Panc1 (cell line): ENCODE results near the gene UGT1A3. TPM values are rescaled to one million over a fixed set of nuclear protein-coding genes. Genes with fewer than 3 reads are reported as not detected.

Experiments used
- ATAC-seq: fragments of 200-7000 bp; cut with Tn5 transposase; 2 replicates; pipeline ENCODE4 v1.9.1; 2020; ENCODE audit warnings: mild to moderate bottlenecking, moderate library complexity
- BruUV-seq: library from RNA; stranded (reverse); fragments of 400-500 nt; replicated peaks from 2 replicates; lab custom pipeline; 2021; lab: Mats Ljungman, UMichigan
- CTCF ChIA-PET: fragments of 300-600 bp; sonication (Branson Sonifier 250); formaldehyde crosslinking; loops from one replicate; lab custom pipeline; 2022; ENCODE audit warnings: antibody characterized with exemption; lab: Charles Lee
- POLR2A ChIA-PET: fragments of 300-600 bp; sonication (Branson Sonifier 250); formaldehyde crosslinking; loops from one replicate; lab custom pipeline; 2022; ENCODE audit warnings: antibody characterized with exemption; lab: Charles Lee
- DNase-seq: peaks from one replicate; pipeline ENCODE4 v3.0.0-alpha.2; 2010; ENCODE audit warnings: low read depth, low spot score
- H3K27ac ChIP-seq: 2 replicates; pipeline ENCODE4 v1.5.1; 2011; ENCODE audit warnings: mild to moderate bottlenecking, low read length, inconsistent platforms
- H3K27me3 ChIP-seq: fragments of 200-500 bp; sonication (Bioruptor generic); 2 replicates; pipeline ENCODE4 v1.6.0; 2014; ENCODE audit warnings: low read length, inconsistent platforms; ENCODE audit not compliant: control insufficient read depth, insufficient read depth
- H3K36me3 ChIP-seq: fragments of 200-500 bp; sonication (Bioruptor generic); 2 replicates; pipeline ENCODE4 v1.5.1; 2014; ENCODE audit warnings: inconsistent platforms, mild to moderate bottlenecking, low read length, moderate library complexity; ENCODE audit not compliant: control insufficient read depth, insufficient read depth
- H3K4me1 ChIP-seq: 2 replicates; pipeline ENCODE4 v1.5.1; 2011; ENCODE audit warnings: inconsistent platforms, mild to moderate bottlenecking, low read length, moderate library complexity; ENCODE audit not compliant: control insufficient read depth, insufficient read depth
- H3K4me3 ChIP-seq, 2 experiments: 2 replicates each; pipeline ENCODE4 v1.5.1; 2011 to 2012; ENCODE audit warnings: low read depth in 2 of 2, low read length in 2 of 2, mild to moderate bottlenecking in 2 of 2, inconsistent platforms in 1 of 2, moderate library complexity in 1 of 2
- H3K9me3 ChIP-seq: fragments of 200-500 bp; sonication (Bioruptor generic); 2 replicates; pipeline ENCODE4 v1.5.1; 2014; ENCODE audit warnings: low read depth, mild to moderate bottlenecking, inconsistent platforms, low read length, moderate library complexity; ENCODE audit not compliant: control insufficient read depth, insufficient read depth
- CTCF ChIP-seq: fragments of 450-650 bp; IDR thresholded peaks from 2 replicates; pipeline ENCODE4 v1.5.1; 2017; ENCODE audit warnings: mild to moderate bottlenecking
- POLR2AphosphoS5 ChIP-seq: IDR thresholded peaks from 2 replicates; pipeline ENCODE4 v1.6.1; 2012; ENCODE audit warnings: mild to moderate bottlenecking, low read depth, low read length, moderate library complexity
- REST ChIP-seq, 2 experiments: IDR thresholded peaks; 2 replicates each; pipeline ENCODE4 v1.6.1; 2011 to 2012; ENCODE audit warnings: low read depth in 2 of 2, control low read depth in 1 of 2, low read length in 1 of 2, mild to moderate bottlenecking in 1 of 2, moderate library complexity in 1 of 2; ENCODE audit not compliant: insufficient read depth in 1 of 2
- SIN3A ChIP-seq: IDR thresholded peaks from 2 replicates; pipeline ENCODE4 v1.6.1; 2012; ENCODE audit warnings: low read depth, mild to moderate bottlenecking, low read length, moderate library complexity, borderline replicate concordance; ENCODE audit not compliant: insufficient read depth
- TCF7L2 ChIP-seq: IDR thresholded peaks from 2 replicates; pipeline ENCODE4 v1.6.1; 2011; ENCODE audit warnings: mild to moderate bottlenecking, low read depth, low read length, inconsistent platforms
- in situ Hi-C: cut with HindIII; loops from 2 replicates; pipeline ENCODE4 v1.10.0; 2016; ENCODE audit warnings: low sequenced_read_pairs, low pct_unique_long_range_greater_than_20kb
- intact Hi-C: fragments of 100-400 bp; cut with micrococcal nuclease; formaldehyde crosslinking; loops from one replicate; pipeline ENCODE4 v1.10.0; 2022; ENCODE audit not compliant: unreplicated experiment
- total RNA-seq: library from RNA; stranded (reverse); gene quantifications from one replicate; pipeline ENCODE4 v1.2.1, GENCODE V29; 2021; ENCODE audit not compliant: unreplicated experiment

UGT1A3 gene
- total RNA-seq, 1 experiment from 2014 or later: not detected

DNA sequence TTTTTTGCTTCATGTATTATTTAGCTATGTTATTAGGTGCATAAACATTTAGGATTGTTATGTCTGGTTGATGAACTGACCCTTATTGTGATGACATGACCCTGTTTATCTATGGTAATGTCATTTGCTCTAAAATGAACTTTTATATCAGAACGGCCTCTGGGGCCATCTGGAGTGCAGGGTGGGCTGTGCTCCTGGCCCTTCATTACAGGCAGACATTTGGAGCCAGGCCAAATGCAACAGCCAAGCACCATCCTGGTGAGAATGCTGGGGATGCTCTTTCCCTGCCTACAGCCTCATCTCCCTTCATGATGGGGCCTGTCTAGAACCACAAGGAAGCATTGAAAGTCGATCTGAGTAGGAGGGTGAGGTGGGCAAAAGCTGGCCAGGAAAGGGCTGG lies 87.5 kb downstream of the UGT1A3 start:
- no peaks in the 10 kb centered on the region for H3K27me3 ChIP-seq
- CTCF ChIA-PET: no interaction called here
- no peak for TF ChIP-seq SIN3A
- TF ChIP-seq TCF7L2: no peak
- TF ChIP-seq CTCF: no peak
- no peak for TF ChIP-seq POLR2AphosphoS5
- TF ChIP-seq REST (IDR thresholded peaks at IDR 0.05; ENCODE audit: insufficient read depth in 1 of 2, low read depth in 2 of 2, low read length in 1 of 2): no peak
- H3K27ac ChIP-seq: no peak overlapping the region
- POLR2A ChIA-PET: interaction anchor here (0.6 kb wide), 1 partner anchor 306 kb away, joined by 4 read pairs; no protein-coding TSS in a partner anchor
- H3K4me1 ChIP-seq: no peaks in the 10 kb centered on the region
- no peaks in the 10 kb centered on the region for H3K9me3 ChIP-seq
- BruUV-seq: no TSS peak
- in situ Hi-C loops: no loop called here
- intact Hi-C loops: no loop called here
- ATAC-seq (no peak), DNase-seq (no peak)
- no peak overlapping the region for H3K4me3 ChIP-seq
- H3K36me3 ChIP-seq: no peaks in the 10 kb centered on the region

DNA sequence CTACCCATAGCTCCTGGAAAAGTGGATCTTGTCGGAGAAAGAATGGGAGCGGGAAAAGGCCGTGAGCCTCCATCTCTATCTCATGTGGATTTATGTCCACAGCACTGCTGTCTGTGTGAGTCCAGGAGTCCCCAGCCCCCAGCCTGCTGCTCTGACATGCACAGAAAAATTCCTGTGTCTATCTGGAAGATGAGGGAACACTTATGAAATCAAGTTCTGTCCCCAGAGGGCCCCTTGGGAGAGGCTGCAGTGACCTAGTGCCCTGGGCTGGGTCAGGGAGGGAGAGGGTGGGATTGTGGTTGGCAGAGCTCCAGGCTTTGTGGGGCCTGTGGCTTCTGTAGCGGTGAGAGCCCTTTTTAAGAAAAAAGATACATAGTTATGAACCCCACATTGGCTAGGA lies 87.9 kb downstream of the UGT1A3 start:
- ATAC-seq: no peak
- H3K4me1 ChIP-seq: no peaks in the 10 kb centered on the region
- TF ChIP-seq TCF7L2 (no peak), CTCF (no peak), POLR2AphosphoS5 (no peak), REST (IDR thresholded peaks at IDR 0.05; ENCODE audit: insufficient read depth in 1 of 2, low read depth in 2 of 2, low read length in 1 of 2) (no peak), SIN3A (no peak)
- ChIA-PET POLR2A (no interaction called here), CTCF (no interaction called here)
- H3K27me3 ChIP-seq: no peaks in the 10 kb centered on the region
- no TSS peak for BruUV-seq
- H3K9me3 ChIP-seq: no peaks in the 10 kb centered on the region
- H3K36me3 ChIP-seq: no peaks in the 10 kb centered on the region
- intact Hi-C loops (no loop called here), in situ Hi-C loops (no loop called here)
- no peak for DNase-seq
- H3K4me3 ChIP-seq: no peak overlapping the region
- no peak overlapping the region for H3K27ac ChIP-seq
